Measurements from ENCODE around the gene LYSET.
"Not testable (repeated sequence)": the region's sequence is repeated elsewhere in the genome, so short reads cannot be mapped to it uniquely, and the experiment has no call there.

The LYSET gene

GRCh38 chr14:93228550-93228949, 43.4 kb downstream of the LYSET start:
- DNase-seq (ENCODE audit: low read depth), result no peak

DNA sequence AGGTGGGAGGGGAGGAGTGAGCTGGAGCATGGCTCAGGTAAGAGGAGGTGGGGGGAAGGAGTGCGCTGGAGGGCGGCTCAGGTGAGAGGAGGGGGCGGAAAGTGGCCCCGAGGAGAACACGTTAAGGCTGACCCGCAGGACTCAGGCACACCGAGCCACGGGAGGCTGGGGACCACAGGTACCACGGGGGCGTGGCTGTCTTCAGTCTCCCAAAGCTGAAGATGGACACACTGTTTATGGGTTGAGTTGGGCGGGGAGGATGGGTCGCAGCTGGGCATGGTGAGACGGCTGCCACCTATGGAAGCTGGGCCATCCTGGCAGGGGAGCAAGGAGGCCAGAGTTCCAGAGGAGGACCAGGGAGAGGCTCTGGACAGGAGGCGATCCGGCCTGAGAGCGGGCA, 45.4 kb downstream of the LYSET start:
- DNase-seq (ENCODE audit: low read depth), result no peak

GRCh38 chr14:93231129-93231979, 46.2 kb downstream of the LYSET start:
- no peak for DNase-seq (ENCODE audit: low read depth)

GRCh38 chr14:93232159-93232558, 47.0 kb downstream of the LYSET start:
- no peak for DNase-seq (ENCODE audit: low read depth)

- not testable (repeated sequence) for DNase-seq (ENCODE audit: low read depth)
Observed at GRCh38 chr14:93233078-93233477, 48.0 kb downstream of the LYSET start.

- DNase-seq (ENCODE audit: low read depth), result no peak
Observed at GRCh38 chr14:93234798-93235197, 49.7 kb downstream of the LYSET start.
